ENCODE measurements around the gene CALB2. TPM values are rescaled to one million over a fixed set of nuclear protein-coding genes. Genes with fewer than 3 reads are reported as not detected.

The CALB2 gene
- total RNA-seq, 1 experiment from 2014 or later, result 5.5 TPM

DNA sequence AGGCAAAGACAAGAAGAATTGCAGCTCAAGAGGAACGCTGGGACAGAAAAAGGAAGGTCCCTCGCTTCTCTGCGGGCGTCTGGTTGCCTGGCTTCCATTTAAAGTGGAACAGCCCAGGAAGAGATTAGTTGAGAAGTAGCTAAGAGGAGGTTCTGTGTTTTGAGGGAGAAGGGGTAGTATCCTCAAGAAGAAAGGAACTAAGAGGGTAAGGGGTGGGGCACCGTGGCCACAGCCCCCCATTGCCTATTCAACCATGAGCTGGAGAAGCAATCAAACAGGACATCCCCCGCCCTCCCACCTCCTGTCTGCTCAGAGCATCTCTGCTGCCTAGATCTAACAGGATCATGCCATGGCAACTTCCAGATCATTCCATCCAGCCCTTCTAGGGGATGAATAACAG, 18.1 kb upstream of the CALB2 start:
- Histone ChIP-seq H4K20me1 (ENCODE audit: insufficient read depth) (no peaks in the 10 kb centered on the region), H3K4me2 (ENCODE audit: low read length) (no peak overlapping the region), H3K9me2 (ENCODE audit: insufficient read depth) (no peaks in the 10 kb centered on the region), H3K27me3 (ENCODE audit: insufficient read depth, low read length) (no peaks in the 10 kb centered on the region), H3K79me2 (ENCODE audit: insufficient read depth, low read length) (no peaks in the 10 kb centered on the region), H3K36me3 (ENCODE audit: control insufficient read depth in 1 of 2, insufficient read depth in 2 of 2, low read length in 2 of 2) (no peaks in the 10 kb centered on the region), H3K4me3 (replicated peaks in 1 of 2; ENCODE audit: low read depth in 1 of 2, low read length in 2 of 2) (no peak overlapping the region), H3K4me1 (ENCODE audit: control insufficient read depth in 1 of 2, insufficient read depth in 2 of 2, low read length in 2 of 2) (peaks cover 6 to 31% of the 10 kb centered on the region in 2 experiments), H3K9ac (ENCODE audit: low read length) (no peak overlapping the region), H3K9me3 (ENCODE audit: control insufficient read depth in 1 of 2, insufficient read depth in 1 of 2, low read depth in 1 of 2, low read length in 2 of 2) (no peaks in the 10 kb centered on the region), H2AFZ (ENCODE audit: low read depth, low read length, poor library complexity, severe bottlenecking) (no peak overlapping the region), H3K27ac (ENCODE audit: low read depth, low read length) (no peak overlapping the region)
- DNase-seq (ENCODE audit: low read depth, low spot score), result no peak
- no TSS peak for BruUV-seq (replicated peaks)
- intact Hi-C loops (cut with micrococcal nuclease), result no loop called here
- CTCF ChIA-PET, result interaction anchor here (1.1 kb wide), 1 partner anchor 29 kb away, joined by 3 read pairs; no protein-coding TSS in a partner anchor
- RAD21 ChIA-PET (ENCODE audit: low non-redundant PET in 1 of 2, low total read pairs in 2 of 2, uncharacterized antibody in 2 of 2, unreplicated experiment in 2 of 2), result no interaction called here
- POLR2A ChIA-PET, result no interaction called here
- TF ChIP-seq, protein P1, sequence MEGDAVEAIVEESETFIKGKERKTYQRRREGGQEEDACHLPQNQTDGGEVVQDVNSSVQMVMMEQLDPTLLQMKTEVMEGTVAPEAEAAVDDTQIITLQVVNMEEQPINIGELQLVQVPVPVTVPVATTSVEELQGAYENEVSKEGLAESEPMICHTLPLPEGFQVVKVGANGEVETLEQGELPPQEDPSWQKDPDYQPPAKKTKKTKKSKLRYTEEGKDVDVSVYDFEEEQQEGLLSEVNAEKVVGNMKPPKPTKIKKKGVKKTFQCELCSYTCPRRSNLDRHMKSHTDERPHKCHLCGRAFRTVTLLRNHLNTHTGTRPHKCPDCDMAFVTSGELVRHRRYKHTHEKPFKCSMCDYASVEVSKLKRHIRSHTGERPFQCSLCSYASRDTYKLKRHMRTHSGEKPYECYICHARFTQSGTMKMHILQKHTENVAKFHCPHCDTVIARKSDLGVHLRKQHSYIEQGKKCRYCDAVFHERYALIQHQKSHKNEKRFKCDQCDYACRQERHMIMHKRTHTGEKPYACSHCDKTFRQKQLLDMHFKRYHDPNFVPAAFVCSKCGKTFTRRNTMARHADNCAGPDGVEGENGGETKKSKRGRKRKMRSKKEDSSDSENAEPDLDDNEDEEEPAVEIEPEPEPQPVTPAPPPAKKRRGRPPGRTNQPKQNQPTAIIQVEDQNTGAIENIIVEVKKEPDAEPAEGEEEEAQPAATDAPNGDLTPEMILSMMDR (IDR thresholded peaks at IDR 0.05 in 2 of 3, conservative IDR thresholded peaks at IDR 0.05 in 1 of 3; ENCODE audit: borderline replicate concordance in 1 of 3, insufficient read depth in 1 of 3, low read depth in 2 of 3, low read length in 2 of 3), result no peak
- no peak for TF ChIP-seq TCF7L2 (IDR thresholded peaks at IDR 0.05; ENCODE audit: borderline replicate concordance, extremely low read depth, insufficient read depth, insufficient read length)
- no peak for TF ChIP-seq CEBPB (IDR thresholded peaks at IDR 0.05; ENCODE audit: low read depth)
- TF ChIP-seq JUND (IDR thresholded peaks at IDR 0.05), result no peak
- no peak for TF ChIP-seq FOSL1 (IDR thresholded peaks at IDR 0.05; ENCODE audit: low read depth)
- TF ChIP-seq SIN3A (IDR thresholded peaks at IDR 0.05; ENCODE audit: low read depth), result no peak
- no peak for TF ChIP-seq ZBTB33 (IDR thresholded peaks at IDR 0.05; ENCODE audit: extremely low read depth, insufficient replicate concordance, low read length)
- no peak for TF ChIP-seq SP1 (IDR thresholded peaks at IDR 0.05; ENCODE audit: low read depth)
- TF ChIP-seq SRF (IDR thresholded peaks at IDR 0.05; ENCODE audit: low read depth), result no peak
- TF ChIP-seq ZFX (IDR thresholded peaks at IDR 0.05), result no peak
- no peak for TF ChIP-seq ZNF274 (IDR thresholded peaks at IDR 0.05; ENCODE audit: low read depth, low read length)
- TF ChIP-seq ATF3 (IDR thresholded peaks at IDR 0.05), result no peak
- TF ChIP-seq EZH2 (IDR thresholded peaks at IDR 0.05), result no peak
- no peak for TF ChIP-seq REST (IDR thresholded peaks at IDR 0.05; ENCODE audit: low read depth)
- TF ChIP-seq CBX3 (IDR thresholded peaks at IDR 0.05; ENCODE audit: low read depth), result no peak
- TF ChIP-seq ELF1 (IDR thresholded peaks at IDR 0.05; ENCODE audit: borderline replicate concordance, low read depth), result no peak
- TF ChIP-seq EZH2phosphoT487 (IDR thresholded peaks at IDR 0.05; ENCODE audit: borderline replicate concordance), result no peak
- no peak for TF ChIP-seq RAD21 (IDR thresholded peaks at IDR 0.05; ENCODE audit: low read depth)
- no peak for ATAC-seq
